Activated CD4-positive, CD25-positive, alpha-beta regulatory T cell treated with anti-CD3 and anti-CD28 coated beads, Interleukin-2, amount 50 U/mL, for 72 hours (primary cell): ENCODE measurements around the gene SLC25A30.
"Not testable (repeated sequence)": the region's sequence is repeated elsewhere in the genome, so short reads cannot be mapped to it uniquely, and the experiment has no call there.

Experiments
- DNase-seq: peaks from one replicate; pipeline ENCODE4 v3.0.0; 2021

SLC25A30 gene

GRCh38 chr13:45362939-45363338 lies 55.2 kb downstream of the SLC25A30 start:
- DNase-seq = no peak

- DNase-seq = no peak
Observed at GRCh38 chr13:45361596-45362206, 56.5 kb downstream of the SLC25A30 start.

GRCh38 chr13:45356966-45357672 lies 61.1 kb downstream of the SLC25A30 start:
- DNase-seq = no peak

- DNase-seq = no peak
Observed at GRCh38 chr13:45353895-45354294, 64.3 kb downstream of the SLC25A30 start.

GRCh38 chr13:45352031-45352430 lies 66.1 kb downstream of the SLC25A30 start:
- DNase-seq = no peak

- no peak for DNase-seq
Observed at GRCh38 chr13:45350152-45350551, 68.0 kb downstream of the SLC25A30 start.

- DNase-seq = no peak
Observed at GRCh38 chr13:45349438-45349837, 68.7 kb downstream of the SLC25A30 start.

GRCh38 chr13:45344064-45344463 lies 74.1 kb downstream of the SLC25A30 start:
- not testable (repeated sequence) for DNase-seq
